Measurements from ENCODE around the gene PICK1. TPM values are rescaled to one million over a fixed set of nuclear protein-coding genes. Genes with fewer than 3 reads are reported as not detected.

PICK1 gene
- total and polyA plus RNA-seq, 10 of the 15 experiments (the other 5 are each of a cell fraction or from before 2014, with no cell fraction given) = 0.07 to 19.2 (median 10.9) TPM

DNA sequence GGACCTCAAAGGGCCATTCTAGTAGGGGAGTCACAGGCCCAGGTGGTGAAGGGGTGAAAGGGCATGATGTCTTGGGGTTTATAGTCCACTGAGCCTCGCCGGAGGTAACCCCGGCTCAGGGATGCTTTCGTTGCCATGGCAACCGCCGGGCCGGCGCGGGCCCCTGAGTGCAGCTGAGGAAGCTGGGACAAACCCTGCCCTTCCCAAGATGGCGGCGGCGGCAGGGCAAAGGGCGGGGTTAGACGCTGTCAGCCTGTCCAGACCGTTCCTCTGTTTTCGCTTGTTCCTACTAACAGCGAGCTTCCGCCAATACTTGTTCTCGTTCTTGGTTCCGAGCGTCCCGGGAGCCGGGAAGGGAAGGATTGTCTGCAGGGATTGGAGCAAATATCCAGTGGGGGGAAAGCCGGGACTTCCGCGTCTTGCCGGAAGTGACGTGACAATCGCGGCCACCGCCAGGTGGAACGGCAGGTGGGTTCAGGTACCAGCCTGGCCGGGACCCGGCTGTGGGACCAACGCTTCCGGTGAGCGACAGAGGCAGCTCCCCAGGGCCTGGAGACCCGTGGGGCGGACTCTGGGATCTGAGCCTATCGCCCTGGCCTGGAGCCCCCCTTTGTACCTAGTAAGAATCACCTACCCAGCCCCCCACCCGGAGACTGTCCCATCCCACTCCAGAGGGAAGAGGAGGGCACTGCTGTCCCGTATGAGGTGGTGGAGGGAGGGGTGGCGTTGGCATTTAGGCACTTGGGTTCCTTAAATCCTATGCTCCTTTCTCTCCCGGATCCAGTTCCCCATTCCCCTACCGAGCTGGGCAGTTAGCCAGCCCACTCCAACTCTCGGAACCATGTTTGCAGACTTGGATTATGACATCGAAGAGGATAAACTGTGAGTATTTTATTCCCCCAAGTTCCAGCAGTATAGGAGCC lies at the start of gene PICK1 (continued):
- TF ChIP-seq ESRRA (IDR thresholded peaks at IDR 0.05; ENCODE audit: low read length) (no peak), TBL1XR1 (IDR thresholded peaks at IDR 0.05; ENCODE audit: low read depth, low read length) (no peak), ZNF274 (IDR thresholded peaks at IDR 0.05; ENCODE audit: insufficient read depth, insufficient read length) (no peak), EGR1 (IDR thresholded peaks at IDR 0.05; ENCODE audit: borderline replicate concordance in 1 of 2, low read depth in 2 of 2, low read length in 2 of 2) (no peak), ETV6 (conservative IDR thresholded peaks at IDR 0.05 in 1 of 2, IDR thresholded peaks at IDR 0.05 in 1 of 2; ENCODE audit: borderline replicate concordance in 1 of 2, low read depth in 1 of 2) (no peak), FOXM1 (IDR thresholded peaks at IDR 0.05; ENCODE audit: low read depth, low read length) (no peak), POU2F2 (IDR thresholded peaks at IDR 0.05; ENCODE audit: borderline replicate concordance, low read depth, low read length) (no peak), NR2F1 (conservative IDR thresholded peaks at IDR 0.05) (peak; percentile 64; the same call in 1 of the 2 replicates), HDGF (IDR thresholded peaks at IDR 0.05) (no peak)
- TF ChIP-seq, protein P1, sequence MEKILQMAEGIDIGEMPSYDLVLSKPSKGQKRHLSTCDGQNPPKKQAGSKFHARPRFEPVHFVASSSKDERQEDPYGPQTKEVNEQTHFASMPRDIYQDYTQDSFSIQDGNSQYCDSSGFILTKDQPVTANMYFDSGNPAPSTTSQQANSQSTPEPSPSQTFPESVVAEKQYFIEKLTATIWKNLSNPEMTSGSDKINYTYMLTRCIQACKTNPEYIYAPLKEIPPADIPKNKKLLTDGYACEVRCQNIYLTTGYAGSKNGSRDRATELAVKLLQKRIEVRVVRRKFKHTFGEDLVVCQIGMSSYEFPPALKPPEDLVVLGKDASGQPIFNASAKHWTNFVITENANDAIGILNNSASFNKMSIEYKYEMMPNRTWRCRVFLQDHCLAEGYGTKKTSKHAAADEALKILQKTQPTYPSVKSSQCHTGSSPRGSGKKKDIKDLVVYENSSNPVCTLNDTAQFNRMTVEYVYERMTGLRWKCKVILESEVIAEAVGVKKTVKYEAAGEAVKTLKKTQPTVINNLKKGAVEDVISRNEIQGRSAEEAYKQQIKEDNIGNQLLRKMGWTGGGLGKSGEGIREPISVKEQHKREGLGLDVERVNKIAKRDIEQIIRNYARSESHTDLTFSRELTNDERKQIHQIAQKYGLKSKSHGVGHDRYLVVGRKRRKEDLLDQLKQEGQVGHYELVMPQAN (conservative IDR thresholded peaks at IDR 0.05) = peak; percentile 58; the same call in 1 of the 2 replicates
- TF ChIP-seq, protein P2, sequence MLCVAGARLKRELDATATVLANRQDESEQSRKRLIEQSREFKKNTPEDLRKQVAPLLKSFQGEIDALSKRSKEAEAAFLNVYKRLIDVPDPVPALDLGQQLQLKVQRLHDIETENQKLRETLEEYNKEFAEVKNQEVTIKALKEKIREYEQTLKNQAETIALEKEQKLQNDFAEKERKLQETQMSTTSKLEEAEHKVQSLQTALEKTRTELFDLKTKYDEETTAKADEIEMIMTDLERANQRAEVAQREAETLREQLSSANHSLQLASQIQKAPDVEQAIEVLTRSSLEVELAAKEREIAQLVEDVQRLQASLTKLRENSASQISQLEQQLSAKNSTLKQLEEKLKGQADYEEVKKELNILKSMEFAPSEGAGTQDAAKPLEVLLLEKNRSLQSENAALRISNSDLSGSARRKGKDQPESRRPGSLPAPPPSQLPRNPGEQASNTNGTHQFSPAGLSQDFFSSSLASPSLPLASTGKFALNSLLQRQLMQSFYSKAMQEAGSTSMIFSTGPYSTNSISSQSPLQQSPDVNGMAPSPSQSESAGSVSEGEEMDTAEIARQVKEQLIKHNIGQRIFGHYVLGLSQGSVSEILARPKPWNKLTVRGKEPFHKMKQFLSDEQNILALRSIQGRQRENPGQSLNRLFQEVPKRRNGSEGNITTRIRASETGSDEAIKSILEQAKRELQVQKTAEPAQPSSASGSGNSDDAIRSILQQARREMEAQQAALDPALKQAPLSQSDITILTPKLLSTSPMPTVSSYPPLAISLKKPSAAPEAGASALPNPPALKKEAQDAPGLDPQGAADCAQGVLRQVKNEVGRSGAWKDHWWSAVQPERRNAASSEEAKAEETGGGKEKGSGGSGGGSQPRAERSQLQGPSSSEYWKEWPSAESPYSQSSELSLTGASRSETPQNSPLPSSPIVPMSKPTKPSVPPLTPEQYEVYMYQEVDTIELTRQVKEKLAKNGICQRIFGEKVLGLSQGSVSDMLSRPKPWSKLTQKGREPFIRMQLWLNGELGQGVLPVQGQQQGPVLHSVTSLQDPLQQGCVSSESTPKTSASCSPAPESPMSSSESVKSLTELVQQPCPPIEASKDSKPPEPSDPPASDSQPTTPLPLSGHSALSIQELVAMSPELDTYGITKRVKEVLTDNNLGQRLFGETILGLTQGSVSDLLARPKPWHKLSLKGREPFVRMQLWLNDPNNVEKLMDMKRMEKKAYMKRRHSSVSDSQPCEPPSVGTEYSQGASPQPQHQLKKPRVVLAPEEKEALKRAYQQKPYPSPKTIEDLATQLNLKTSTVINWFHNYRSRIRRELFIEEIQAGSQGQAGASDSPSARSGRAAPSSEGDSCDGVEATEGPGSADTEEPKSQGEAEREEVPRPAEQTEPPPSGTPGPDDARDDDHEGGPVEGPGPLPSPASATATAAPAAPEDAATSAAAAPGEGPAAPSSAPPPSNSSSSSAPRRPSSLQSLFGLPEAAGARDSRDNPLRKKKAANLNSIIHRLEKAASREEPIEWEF (IDR thresholded peaks at IDR 0.05; ENCODE audit: insufficient replicate concordance, low read depth, low read length) = no peak
- TF ChIP-seq, protein P3, sequence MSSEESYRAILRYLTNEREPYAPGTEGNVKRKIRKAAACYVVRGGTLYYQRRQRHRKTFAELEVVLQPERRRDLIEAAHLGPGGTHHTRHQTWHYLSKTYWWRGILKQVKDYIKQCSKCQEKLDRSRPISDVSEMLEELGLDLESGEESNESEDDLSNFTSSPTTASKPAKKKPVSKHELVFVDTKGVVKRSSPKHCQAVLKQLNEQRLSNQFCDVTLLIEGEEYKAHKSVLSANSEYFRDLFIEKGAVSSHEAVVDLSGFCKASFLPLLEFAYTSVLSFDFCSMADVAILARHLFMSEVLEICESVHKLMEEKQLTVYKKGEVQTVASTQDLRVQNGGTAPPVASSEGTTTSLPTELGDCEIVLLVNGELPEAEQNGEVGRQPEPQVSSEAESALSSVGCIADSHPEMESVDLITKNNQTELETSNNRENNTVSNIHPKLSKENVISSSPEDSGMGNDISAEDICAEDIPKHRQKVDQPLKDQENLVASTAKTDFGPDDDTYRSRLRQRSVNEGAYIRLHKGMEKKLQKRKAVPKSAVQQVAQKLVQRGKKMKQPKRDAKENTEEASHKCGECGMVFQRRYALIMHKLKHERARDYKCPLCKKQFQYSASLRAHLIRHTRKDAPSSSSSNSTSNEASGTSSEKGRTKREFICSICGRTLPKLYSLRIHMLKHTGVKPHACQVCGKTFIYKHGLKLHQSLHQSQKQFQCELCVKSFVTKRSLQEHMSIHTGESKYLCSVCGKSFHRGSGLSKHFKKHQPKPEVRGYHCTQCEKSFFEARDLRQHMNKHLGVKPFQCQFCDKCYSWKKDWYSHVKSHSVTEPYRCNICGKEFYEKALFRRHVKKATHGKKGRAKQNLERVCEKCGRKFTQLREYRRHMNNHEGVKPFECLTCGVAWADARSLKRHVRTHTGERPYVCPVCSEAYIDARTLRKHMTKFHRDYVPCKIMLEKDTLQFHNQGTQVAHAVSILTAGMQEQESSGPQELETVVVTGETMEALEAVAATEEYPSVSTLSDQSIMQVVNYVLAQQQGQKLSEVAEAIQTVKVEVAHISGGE (CRISPR knock-in tag; IDR thresholded peaks at IDR 0.05) = no peak
